HepG2 (cell line): ENCODE results near the gene NDUFB7. TPM values are rescaled to one million over a fixed set of nuclear protein-coding genes. Genes with fewer than 3 reads are reported as not detected.

Experiments used
- BRD4 ChIP-seq: sonication (generic); formaldehyde crosslinking; IDR thresholded peaks from 2 replicates; pipeline ENCODE4 v1.4.0; 2020; ENCODE audit warnings: missing genetic modification reagents
- ETV5 ChIP-seq: IDR thresholded peaks from 2 replicates; pipeline ENCODE4 v1.6.1; 2018; ENCODE audit warnings: missing biosample characterization, missing genetic modification reagents, inconsistent platforms, borderline replicate concordance
- FIP1L1 ChIP-seq: fragments of 200-400 bp; formaldehyde crosslinking; IDR thresholded peaks from 2 replicates; pipeline ENCODE4 v1.6.1; 2018; ENCODE audit warnings: low read depth, mild to moderate bottlenecking, low read length, moderate library complexity, borderline replicate concordance; ENCODE audit not compliant: insufficient read depth
- GTF3A ChIP-seq: sonication (generic); formaldehyde crosslinking; conservative IDR thresholded peaks from 2 replicates; pipeline ENCODE4 v1.4.0; 2020; ENCODE audit warnings: mild to moderate bottlenecking, missing genetic modification reagents
- HDAC6 ChIP-seq: fragments of 200-600 bp; sonication (generic); IDR thresholded peaks from 2 replicates; pipeline ENCODE4 v1.7.0; 2017; ENCODE audit warnings: mild to moderate bottlenecking, antibody characterized with exemption, low read length, low read depth
- JUND ChIP-seq: sonication (generic); formaldehyde crosslinking; IDR thresholded peaks from 2 replicates; pipeline ENCODE4 v1.8.0; 2022; ENCODE audit warnings: mild to moderate bottlenecking, missing genetic modification reagents
- MAFK ChIP-seq, 2 experiments: IDR thresholded peaks in 1 of 2; conservative IDR thresholded peaks in 1 of 2; 2 replicates each; pipeline ENCODE4 v1.6.1; 2011; ENCODE audit warnings: improper control_type of control experiment in 2 of 2, low read length in 2 of 2
- NFKB2 ChIP-seq: sonication (generic); formaldehyde crosslinking; IDR thresholded peaks from 2 replicates; pipeline ENCODE4 v1.4.0; 2020; ENCODE audit warnings: missing genetic modification reagents, borderline replicate concordance
- NR2F6 ChIP-seq, 2 experiments: IDR thresholded peaks; 2 replicates each; pipeline ENCODE4 v1.6.1; 2016; ENCODE audit warnings: antibody characterized with exemption in 1 of 2, mild to moderate bottlenecking in 1 of 2
- PAWR ChIP-seq: sonication (generic); formaldehyde crosslinking; IDR thresholded peaks from 2 replicates; pipeline ENCODE4 v1.4.0; 2020; ENCODE audit warnings: missing genetic modification reagents, mild to moderate bottlenecking, borderline replicate concordance
- PLRG1 ChIP-seq: fragments of 450-650 bp; conservative IDR thresholded peaks from 2 replicates; pipeline ENCODE4 v1.6.1; 2016
- RARG ChIP-seq: sonication (generic); formaldehyde crosslinking; IDR thresholded peaks from 2 replicates; pipeline ENCODE4 v1.4.0; 2020; ENCODE audit warnings: low read depth, mild to moderate bottlenecking, missing genetic modification reagents
- RFX3 ChIP-seq: IDR thresholded peaks from 2 replicates; pipeline ENCODE4 v1.6.1; 2016; ENCODE audit warnings: missing biosample characterization, missing genetic modification reagents
- SETDB1 ChIP-seq: sonication (generic); formaldehyde crosslinking; IDR thresholded peaks from 2 replicates; pipeline ENCODE4 v1.5.1; 2020; ENCODE audit warnings: missing genetic modification reagents, mild to moderate bottlenecking, borderline replicate concordance
- SP1 ChIP-seq, 2 experiments: fragments of 450-650 bp in 1 of 2; sonication (generic) in 1 of 2; formaldehyde crosslinking in 1 of 2; IDR thresholded peaks; 2 replicates each; pipeline versions ENCODE4 v1.4.0 to v1.6.1; 2016 to 2020; ENCODE audit warnings: missing genetic modification reagents in 1 of 2
- SP5 ChIP-seq: IDR thresholded peaks from 2 replicates; pipeline ENCODE4 v1.6.1; 2016; ENCODE audit warnings: low read depth, borderline replicate concordance
- ZFP36 ChIP-seq: fragments of 150-350 bp; IDR thresholded peaks from 2 replicates; pipeline ENCODE4 v1.6.1; 2018; ENCODE audit warnings: borderline replicate concordance, low read length, low read depth; ENCODE audit not compliant: partially characterized antibody
- ZNF331 ChIP-seq: sonication (generic); formaldehyde crosslinking; IDR thresholded peaks from 2 replicates; pipeline ENCODE4 v1.4.0; 2020; ENCODE audit warnings: missing genetic modification reagents
- ZNF430 ChIP-seq: sonication (generic); formaldehyde crosslinking; IDR thresholded peaks from 2 replicates; pipeline ENCODE4 v1.9.0; 2021; ENCODE audit warnings: mild to moderate bottlenecking, missing genetic modification reagents
- ZNF510 ChIP-seq: sonication (generic); formaldehyde crosslinking; IDR thresholded peaks from 2 replicates; pipeline ENCODE4 v1.4.0; 2020; ENCODE audit warnings: low read depth, mild to moderate bottlenecking, missing genetic modification reagents
- ZNF569 ChIP-seq: sonication (generic); formaldehyde crosslinking; IDR thresholded peaks from 2 replicates; pipeline ENCODE4 v1.5.0; 2020; ENCODE audit warnings: mild to moderate bottlenecking, missing genetic modification reagents, moderate library complexity, borderline replicate concordance
- ZNF724P ChIP-seq: sonication (generic); formaldehyde crosslinking; IDR thresholded peaks from 2 replicates; pipeline ENCODE4 v1.8.0; 2022; ENCODE audit warnings: missing genetic modification reagents, borderline replicate concordance
- polyA plus RNA-seq, 8 experiments: library from polyadenylated mRNA; depleted of rRNA in 3 of 8; stranded (reverse) in 7 of 8; unstranded in 1 of 8; fragments of >200 nt; fragmentation: Illumina TruSeq in 4 of 8; extraction: Trizol in 4 of 8; gene quantifications; 2 replicates each; pipeline versions ENCODE4 v1.2.1 to v1.2.3, GENCODE V29; 2011 to 2016; ENCODE audit warnings: low read depth in 4 of 8, missing spikeins in 1 of 8, mixed read lengths in 1 of 8; ENCODE audit not compliant: insufficient read depth in 1 of 8
- total RNA-seq, 5 experiments: library from RNA; depleted of rRNA; stranded (reverse); fragments of >200 nt; fragmentation: Illumina TruSeq; extraction: Trizol; gene quantifications; 2 replicates each; pipeline ENCODE4 v1.2.3, GENCODE V29; 2016; ENCODE audit warnings: low read depth in 1 of 5
- TF ChIP-seq, protein P1 (sequence below): IDR thresholded peaks from 2 replicates; pipeline ENCODE4 v1.6.1; 2012; ENCODE audit warnings: low read depth, low read length, improper control_type of control experiment
- TF ChIP-seq, protein P2 (sequence below): IDR thresholded peaks from 2 replicates; pipeline ENCODE4 v1.6.1; 2016; ENCODE audit warnings: low read depth, borderline replicate concordance
- TF ChIP-seq, protein P3 (sequence below): sonication (generic); formaldehyde crosslinking; IDR thresholded peaks from 2 replicates; pipeline ENCODE4 v1.4.0; 2020; ENCODE audit warnings: mild to moderate bottlenecking, missing genetic modification reagents
- TF ChIP-seq, protein P4 (sequence below): sonication (generic); formaldehyde crosslinking; IDR thresholded peaks from 2 replicates; pipeline ENCODE4 v1.4.0; 2020; ENCODE audit warnings: low read depth, mild to moderate bottlenecking, missing genetic modification reagents

NDUFB7 gene
- total and polyA plus RNA-seq, 2 of the 13 experiments (the other 11 are each of a cell fraction or from before 2014, with no cell fraction given): 156 to 198 TPM

DNA sequence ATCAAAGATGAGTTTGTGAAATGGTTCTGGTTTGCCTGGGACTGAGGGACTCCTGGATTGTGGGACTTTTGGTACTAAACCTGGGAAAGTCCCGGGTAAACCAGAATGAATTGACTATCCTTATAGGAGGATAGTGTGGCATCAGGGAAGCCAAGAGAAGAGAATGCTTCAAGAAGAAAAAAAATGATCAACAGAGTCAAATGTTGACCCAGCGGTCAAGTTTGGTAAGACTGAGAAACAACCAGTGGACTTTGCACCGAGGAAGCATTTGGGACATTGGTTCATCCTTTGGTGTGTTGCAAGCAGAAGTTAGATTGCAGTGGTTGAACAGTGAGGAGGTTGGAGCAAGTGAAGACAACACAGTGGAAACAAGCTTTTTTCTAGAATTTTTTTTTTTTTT lies 44.5 kb upstream of the NDUFB7 start (continued):
- no peak for TF ChIP-seq SP1 (IDR thresholded peaks at IDR 0.05)
- no peak for TF ChIP-seq SP1 (CRISPR knock-in tag; IDR thresholded peaks at IDR 0.05)
- no peak for TF ChIP-seq SP5 (CRISPR knock-in tag)
- TF ChIP-seq, protein P1, sequence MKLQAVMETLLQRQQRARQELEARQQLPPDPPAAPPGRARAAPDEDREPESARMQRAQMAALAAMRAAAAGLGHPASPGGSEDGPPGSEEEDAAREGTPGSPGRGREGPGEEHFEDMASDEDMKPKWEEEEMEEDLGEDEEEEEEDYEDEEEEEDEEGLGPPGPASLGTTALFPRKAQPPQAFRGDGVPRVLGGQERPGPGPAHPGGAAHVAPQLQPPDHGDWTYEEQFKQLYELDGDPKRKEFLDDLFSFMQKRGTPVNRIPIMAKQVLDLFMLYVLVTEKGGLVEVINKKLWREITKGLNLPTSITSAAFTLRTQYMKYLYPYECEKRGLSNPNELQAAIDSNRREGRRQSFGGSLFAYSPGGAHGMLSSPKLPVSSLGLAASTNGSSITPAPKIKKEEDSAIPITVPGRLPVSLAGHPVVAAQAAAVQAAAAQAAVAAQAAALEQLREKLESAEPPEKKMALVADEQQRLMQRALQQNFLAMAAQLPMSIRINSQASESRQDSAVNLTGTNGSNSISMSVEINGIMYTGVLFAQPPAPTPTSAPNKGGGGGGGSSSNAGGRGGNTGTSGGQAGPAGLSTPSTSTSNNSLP: no peak
- no peak for TF ChIP-seq PAWR
- TF ChIP-seq FIP1L1: no peak
- TF ChIP-seq ZNF569 (CRISPR knock-in tag): no peak
- no peak for TF ChIP-seq ZNF510
- no peak for TF ChIP-seq NFKB2 (CRISPR knock-in tag)
- peak; percentile 33; the same call in 1 of the 2 replicates for TF ChIP-seq NR2F6 (IDR thresholded peaks at IDR 0.05)
- peak; percentile 36; the same call in 1 of the 2 replicates for TF ChIP-seq NR2F6 (CRISPR knock-in tag; IDR thresholded peaks at IDR 0.05)
- TF ChIP-seq, protein P2, sequence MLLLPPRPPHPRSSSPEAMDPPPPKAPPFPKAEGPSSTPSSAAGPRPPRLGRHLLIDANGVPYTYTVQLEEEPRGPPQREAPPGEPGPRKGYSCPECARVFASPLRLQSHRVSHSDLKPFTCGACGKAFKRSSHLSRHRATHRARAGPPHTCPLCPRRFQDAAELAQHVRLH (CRISPR knock-in tag): no peak
- no peak for TF ChIP-seq MAFK (conservative IDR thresholded peaks at IDR 0.05 in 1 of 2, IDR thresholded peaks at IDR 0.05 in 1 of 2; ENCODE audit: low read length in 2 of 2)
- TF ChIP-seq ZNF331 (CRISPR knock-in tag): peak; percentile 29; the same call in 1 of the 2 replicates
- no peak for TF ChIP-seq BRD4 (CRISPR knock-in tag)
- TF ChIP-seq PLRG1: no peak
- no peak for TF ChIP-seq ZNF430 (CRISPR knock-in tag)
- no peak for TF ChIP-seq HDAC6
- TF ChIP-seq JUND (CRISPR knock-in tag): no peak
- no peak for TF ChIP-seq GTF3A (CRISPR knock-in tag)
- TF ChIP-seq RFX3 (CRISPR knock-in tag): no peak
- TF ChIP-seq ZNF724P (CRISPR knock-in tag): no peak
- no peak for TF ChIP-seq RARG (CRISPR knock-in tag)
- TF ChIP-seq, protein P3, sequence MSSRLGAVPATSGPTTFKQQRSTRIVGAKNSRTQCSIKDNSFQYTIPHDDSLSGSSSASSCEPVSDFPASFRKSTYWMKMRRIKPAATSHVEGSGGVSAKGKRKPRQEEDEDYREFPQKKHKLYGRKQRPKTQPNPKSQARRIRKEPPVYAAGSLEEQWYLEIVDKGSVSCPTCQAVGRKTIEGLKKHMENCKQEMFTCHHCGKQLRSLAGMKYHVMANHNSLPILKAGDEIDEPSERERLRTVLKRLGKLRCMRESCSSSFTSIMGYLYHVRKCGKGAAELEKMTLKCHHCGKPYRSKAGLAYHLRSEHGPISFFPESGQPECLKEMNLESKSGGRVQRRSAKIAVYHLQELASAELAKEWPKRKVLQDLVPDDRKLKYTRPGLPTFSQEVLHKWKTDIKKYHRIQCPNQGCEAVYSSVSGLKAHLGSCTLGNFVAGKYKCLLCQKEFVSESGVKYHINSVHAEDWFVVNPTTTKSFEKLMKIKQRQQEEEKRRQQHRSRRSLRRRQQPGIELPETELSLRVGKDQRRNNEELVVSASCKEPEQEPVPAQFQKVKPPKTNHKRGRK (CRISPR knock-in tag): no peak
- no peak for TF ChIP-seq SETDB1 (CRISPR knock-in tag)
- no peak; the same call in 1 of the 2 replicates for TF ChIP-seq ETV5 (CRISPR knock-in tag)
- TF ChIP-seq, protein P4, sequence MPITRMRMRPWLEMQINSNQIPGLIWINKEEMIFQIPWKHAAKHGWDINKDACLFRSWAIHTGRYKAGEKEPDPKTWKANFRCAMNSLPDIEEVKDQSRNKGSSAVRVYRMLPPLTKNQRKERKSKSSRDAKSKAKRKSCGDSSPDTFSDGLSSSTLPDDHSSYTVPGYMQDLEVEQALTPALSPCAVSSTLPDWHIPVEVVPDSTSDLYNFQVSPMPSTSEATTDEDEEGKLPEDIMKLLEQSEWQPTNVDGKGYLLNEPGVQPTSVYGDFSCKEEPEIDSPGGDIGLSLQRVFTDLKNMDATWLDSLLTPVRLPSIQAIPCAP (CRISPR knock-in tag): no peak
- TF ChIP-seq ZFP36: no peak
